HG03097 (cell line): ENCODE data around the gene WNT7B.

ENCODE experiments used
- ATAC-seq: cut with Tn5 transposase; IDR thresholded peaks from one replicate; pipeline ENCODE4 v1.9.1; 2021; ENCODE audit not compliant: unreplicated experiment, low FRiP score

Gene WNT7B

DNA sequence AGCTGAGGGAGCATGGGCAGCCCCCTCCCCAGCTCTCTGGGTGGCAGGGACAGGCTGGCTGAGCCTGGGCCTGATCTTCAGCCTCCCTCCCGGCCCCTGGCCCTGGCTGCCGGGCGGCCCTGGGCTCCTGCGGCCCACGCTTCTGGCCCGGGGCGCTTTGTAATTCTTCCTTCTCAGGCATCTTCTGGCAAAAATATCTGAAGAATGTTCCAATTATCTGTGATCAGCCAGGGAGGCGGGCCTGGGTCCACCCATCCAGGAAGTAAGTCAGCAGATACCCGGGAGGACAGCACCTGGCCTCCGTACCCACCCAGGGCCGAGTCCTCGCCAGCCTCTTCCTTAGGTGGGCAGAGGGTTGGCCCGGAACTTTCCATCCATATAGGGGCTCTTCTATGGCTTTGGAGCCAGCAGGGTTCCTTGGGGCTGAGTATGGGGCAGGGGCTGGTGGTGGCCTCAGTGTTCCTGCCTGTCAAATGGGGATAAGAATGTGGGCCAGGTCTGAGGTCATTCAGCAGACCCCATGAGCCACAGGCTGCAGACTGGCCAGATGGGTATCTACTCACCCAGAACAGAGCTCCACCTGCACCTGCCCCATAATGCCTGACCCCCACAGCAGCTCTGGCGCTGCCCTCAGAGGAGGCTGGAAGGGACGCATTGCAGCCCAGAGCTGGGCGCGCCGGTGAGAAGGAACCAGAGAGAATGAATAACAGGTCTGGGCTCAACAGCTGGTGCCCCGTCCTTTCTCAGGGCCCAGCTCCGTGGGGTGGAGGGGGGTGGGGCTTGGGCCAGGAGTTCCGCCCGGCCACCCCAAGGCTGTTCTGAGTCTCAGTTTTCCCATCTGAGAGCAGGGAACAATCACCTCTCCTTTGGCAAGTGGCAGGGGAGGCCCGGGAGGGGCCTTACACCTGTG lies 16.2 kb downstream of the WNT7B start:
- no peak for ATAC-seq

DNA sequence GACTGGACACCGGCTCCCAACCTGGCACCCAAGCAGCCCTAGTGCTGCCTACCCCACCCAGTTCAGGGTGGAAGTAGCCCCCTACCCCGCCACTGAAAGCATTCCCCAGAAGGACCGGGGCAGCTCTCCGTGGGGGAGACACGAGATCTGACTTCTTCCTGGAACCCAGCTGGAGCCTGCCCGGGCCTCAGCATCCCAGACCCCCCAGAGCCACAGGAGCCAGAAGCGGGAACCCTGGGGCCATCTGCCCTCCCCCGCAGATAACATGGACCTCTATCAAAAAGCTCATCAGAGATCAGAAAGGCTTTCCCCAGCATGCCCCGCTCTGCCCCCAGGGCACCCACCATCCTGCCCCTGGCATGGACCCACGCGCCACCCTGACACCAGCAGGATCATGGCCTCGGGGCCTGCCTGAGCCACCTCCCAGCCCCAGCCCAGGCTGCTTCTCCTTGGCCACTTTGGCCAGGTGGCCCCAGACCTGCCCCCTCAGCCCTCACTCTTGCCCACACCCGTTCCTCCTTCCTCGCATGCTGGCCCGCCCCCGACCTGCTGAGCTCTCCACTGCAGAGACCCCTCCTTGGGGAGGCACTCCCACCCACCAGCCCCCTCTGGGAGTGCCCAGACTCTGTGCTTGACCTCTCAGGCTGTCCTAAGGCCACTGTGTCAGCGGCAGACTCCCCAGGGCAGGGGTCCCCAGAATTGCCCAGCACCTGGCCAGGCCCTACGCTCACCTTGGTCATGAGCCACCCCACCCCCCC lies 17.1 kb downstream of the WNT7B start:
- ATAC-seq = no peak

DNA sequence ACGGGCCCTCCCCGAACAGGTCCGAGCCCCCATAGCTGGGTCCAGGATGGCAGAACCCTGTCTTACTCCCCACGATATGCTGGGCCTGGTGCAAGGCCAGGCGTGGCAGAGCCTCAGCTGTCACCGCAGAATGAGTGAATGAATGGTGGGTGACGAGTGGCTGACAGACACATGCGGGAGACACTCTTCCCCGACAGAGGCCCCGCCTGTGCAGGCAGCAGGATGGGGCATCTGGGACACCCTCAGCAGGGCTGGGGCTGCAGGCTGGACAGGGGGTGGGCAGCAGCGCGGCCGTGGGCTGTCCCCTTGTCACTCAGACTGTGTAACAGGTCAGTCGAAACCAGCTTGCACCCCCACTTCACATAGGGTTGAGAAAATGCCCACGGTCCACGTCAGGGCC lies 18.0 kb downstream of the WNT7B start:
- no peak for ATAC-seq

DNA sequence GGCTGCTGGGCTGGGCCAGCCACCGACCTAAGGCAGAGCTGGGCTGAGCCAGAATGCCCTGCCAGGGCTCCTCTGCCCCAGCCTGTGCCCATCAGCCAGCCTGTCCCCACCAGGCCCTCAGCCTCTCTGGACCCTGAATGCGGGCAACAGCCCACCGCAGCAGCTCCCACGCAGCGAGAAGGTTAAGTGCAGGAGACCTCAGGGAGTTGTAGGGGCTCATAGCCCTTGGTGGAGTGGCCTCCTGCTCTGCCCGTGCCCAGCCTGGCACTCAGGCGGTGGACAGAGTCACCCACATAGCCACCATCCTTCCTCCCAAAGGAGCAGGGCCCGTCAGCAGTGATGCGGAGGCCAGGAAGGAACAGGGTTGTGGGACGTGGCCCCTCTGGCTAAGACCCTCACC lies 19.1 kb downstream of the WNT7B start:
- ATAC-seq = no peak

DNA sequence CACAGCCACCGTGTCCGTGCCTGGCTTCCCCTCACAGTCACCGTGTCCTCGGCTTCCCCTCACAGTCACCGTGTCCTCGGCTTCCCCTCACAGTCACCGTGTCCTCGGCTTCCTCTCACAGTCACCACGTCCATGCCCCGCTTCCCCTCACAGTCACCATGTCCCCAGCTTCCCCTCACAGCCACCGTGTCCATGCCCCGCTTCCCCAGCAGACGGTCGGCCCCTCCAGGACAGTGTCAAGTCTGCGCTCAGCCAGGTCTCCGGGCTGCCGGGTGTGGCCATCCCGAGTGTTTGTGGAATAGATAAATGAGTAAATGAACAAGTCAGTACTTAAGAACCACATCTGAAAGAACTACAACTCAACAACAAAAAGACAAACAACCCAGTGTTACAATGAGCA lies 23.8 kb downstream of the WNT7B start:
- no peak for ATAC-seq

DNA sequence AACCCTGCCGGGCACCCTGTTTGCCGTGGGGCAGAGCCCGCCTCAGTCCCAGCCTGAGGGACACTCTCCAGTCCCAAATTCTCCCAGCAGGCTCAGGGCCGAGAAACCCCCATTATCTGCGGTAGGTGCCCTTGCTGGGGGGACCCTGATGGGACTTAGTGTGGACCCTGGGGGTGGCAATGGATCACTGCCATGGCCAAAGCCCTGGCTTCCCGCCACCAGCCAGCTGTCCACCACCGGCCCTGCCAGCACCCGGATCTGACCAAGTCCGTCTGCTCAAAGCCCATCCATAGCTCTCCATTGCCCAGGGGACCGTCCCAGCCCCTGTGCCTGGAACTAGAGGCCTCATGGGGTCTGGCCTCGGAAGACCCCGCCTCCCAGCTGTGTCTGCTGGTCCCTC lies 24.4 kb downstream of the WNT7B start:
- ATAC-seq = no peak

DNA sequence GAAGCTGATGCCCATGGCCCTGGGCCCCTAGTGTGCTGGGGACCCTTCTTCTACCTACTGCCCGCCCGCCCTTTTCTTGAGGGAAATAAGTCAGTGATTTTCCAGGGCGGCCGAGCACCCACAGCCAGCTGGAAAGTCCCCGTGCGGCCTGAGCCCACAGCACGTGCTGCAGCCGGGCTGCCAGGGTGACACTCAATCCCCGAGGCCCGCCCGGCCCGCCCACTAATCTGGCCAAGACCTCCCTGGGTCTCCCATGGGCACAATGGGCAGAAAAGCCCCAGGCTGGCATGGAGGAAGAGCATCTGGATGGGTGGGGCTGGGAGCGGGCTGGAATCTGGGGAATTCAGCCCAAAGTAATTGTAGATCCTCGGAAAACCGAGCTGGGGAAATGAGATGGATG lies 24.8 kb downstream of the WNT7B start:
- ATAC-seq = no peak

DNA sequence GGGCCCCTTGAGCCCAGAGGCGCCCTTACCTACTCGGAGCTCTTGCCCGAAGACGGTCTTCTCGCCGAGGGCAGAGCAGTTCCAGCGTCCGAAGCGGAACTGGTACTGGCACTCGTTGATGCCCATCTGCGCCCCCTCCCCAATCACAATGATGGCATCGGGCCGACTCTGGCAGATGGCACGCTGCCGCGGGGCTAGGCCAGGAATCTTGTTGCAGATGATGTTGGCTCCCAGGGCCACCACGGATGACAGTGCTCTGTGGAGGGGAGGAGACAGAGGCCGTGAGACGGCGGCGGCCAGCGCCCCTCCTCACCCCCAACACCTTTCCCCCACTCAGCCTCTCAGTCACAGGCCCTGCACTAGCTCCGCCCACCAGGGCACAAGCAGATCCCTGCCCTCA lies 27.1 kb downstream of the WNT7B start:
- ATAC-seq = no peak

DNA sequence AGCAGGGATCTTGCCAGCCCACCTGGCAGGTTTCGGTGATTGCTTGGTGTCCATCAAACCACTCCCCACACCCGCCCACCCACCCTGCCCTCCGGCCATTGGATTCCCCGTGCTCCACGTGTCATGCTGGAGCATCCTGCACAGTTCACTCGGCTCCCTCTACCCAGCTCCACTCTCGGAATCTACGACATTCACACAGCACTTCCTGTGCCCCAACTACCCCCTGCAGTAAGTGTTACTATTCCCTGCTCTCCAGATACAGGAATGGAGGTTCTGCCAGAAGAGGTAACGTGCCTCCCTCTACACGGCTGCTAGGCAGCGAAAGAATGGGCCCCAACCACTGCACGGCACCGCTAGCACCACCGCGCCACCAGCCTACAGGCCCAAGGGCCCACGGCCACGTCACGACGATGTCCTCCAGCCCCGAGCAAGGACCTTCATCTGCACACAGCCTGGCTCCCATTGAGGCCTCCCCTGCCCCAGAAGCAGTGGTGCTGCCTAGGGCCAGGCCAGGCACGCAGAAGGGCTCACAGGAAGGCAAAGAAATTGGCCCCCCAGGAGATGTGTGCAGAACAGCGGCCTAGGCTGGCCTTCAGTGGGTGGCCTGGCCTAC lies 27.6 kb downstream of the WNT7B start:
- ATAC-seq = no peak

DNA sequence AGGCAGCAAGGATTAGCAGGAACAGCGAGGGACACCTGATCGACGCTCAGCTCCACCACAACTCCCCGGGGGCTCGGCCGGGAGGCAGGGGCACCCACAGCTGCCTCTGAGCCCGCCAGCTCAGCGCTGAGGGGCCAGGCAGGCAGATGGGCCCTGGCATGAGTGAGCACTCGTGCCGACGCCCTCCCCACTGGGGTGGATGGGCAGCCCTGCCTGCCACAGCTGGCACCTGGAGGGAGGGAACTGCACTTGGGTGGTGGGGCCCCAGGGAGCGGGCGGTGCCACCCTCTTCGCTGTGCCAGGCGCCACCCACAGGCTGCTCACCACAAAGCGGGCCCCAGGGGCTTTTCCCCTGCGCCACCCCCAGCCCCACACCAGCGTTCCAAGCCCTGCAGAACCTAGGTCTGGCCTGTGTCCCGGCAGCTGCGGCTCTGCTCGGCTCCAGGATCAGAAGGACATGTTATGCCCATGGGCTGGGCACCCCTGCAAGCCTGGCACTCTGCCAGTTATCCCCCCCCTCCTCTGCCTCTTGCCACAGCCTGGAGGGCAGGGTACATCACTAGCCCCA lies 28.8 kb downstream of the WNT7B start:
- no peak for ATAC-seq

DNA sequence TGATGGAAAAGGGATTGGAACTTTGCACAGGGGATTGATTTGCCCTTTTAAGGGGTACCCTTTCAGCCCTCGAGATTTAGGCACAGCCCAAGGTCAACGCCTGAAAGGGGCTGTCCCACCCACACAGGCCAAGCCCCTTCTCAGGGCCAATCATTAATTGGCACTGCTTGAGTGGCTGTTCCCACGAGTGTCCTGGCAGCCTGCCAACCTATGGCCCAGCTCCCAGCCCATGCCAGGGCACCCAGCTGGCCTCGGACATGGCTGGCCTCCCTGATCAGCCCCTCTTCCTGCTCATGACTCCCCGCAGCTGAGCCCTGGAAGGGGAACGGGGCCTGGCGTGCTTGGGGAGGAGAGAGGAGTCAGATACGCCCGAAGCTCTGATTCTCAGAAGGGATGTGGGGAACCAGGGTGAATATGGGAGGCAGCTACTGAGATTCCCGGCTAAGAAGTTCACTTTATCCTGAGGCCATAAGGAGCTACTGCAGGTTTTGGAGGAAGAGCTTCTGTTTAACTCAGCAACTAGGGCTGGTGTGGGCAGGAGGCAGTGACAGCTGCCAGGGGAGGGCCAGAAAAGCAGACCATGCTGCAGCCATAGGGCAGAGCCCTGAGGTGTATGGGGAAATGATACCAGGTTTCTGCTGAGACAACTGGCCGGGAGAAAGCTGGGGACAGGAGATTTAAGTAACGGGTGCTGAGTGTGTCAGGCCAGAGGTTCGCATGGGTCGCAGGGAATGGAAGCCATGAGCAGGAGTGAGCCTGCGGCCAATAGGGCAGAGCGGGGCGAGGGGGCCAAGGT lies 30.0 kb downstream of the WNT7B start:
- no peak for ATAC-seq

DNA sequence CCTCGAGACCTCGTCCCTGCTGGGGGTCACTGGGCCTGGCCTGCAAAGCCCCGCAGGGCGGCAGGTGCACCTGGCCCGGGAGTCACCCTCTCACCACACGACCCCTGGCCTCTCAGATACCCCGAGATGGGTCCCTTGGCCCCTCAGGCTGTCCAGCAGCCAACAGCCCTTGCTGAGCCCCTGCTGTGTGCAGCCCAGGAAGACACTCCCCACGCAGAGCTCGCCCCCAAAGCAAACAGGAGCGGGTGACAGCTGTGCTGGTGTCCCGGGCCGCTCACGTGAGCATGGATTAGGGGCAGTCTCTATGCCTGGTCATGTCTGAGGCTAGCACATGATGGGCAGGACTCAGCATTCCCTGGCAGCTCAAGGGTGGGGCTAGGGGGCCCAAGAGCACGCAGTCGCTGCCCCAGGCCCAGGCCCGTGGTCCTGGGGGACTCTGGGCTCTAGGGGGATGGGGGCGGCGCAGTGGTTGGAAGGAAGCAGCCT lies 31.3 kb downstream of the WNT7B start:
- ATAC-seq = no peak

DNA sequence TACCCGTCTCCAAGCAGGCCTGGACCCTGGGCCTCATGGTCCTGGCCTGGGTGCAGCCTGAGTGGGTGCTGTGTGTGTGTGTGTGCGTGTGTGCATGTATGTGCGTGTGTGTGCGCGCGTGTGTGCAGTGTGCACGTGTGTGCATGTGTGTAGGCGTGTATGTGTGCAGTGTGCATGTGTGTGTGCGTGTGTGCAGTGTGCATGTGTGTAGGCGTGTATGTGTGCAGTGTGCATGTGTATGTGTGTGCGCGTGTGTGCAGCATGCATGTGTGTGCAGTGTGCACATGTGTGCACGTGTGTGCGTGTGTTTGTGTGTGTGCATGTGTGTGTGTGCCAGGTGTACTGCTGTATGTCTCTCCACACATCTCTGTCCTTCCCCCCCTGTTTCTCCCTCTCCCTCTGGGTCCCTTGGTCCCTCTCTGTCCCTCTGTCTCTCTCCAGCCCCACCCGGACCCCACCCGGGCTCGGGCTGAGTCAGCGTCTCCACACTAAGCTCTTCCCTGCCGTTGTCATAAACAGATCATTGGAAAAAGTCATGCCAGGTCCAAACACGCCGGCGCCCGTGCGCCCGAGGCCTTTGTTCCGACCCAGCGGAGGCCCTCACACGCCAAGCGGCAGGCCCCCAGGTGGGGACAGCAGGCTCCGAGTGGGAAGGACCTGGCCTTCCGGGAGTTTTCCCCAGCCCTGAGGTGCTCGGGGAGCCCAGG lies 34.0 kb downstream of the WNT7B start:
- no peak for ATAC-seq

DNA sequence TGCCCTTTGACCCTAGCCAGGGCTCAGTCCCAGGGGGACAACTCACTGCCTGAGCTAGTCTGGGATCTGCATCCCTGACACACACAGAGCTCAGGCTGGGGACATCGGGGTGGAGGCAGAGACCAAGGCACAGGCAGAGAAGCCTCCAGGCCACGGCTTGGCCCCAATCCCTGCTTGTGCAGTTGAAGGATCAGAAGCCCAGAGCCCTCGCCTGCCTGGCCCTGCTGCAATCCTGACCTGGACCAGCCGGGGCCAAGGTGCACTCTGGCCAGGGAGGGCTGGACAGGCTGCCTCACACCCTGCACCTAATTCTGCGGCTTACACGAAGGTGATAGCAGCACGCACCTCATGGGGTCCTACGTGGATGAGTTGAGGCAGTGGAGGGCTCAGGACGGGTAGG lies 34.6 kb downstream of the WNT7B start:
- ATAC-seq = no peak

DNA sequence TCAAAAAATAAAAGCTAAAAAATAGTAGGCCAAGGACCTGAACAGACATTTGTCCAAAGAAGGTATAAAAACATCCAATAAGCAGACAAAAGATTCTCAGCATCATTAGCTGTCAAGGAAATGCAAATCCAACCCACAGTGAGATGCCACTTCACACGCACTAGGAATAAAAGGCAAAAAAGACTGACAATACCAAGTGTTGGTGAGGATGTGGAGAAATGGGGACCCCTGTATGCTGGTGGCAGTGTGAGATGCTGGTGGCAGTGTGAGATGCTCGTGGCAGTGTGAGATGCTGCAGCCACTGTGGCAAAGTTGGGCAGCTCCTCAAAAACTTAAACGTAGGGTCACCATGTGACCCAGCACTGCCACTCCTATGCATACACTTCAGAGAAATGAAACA lies 38.0 kb downstream of the WNT7B start:
- no peak for ATAC-seq

DNA sequence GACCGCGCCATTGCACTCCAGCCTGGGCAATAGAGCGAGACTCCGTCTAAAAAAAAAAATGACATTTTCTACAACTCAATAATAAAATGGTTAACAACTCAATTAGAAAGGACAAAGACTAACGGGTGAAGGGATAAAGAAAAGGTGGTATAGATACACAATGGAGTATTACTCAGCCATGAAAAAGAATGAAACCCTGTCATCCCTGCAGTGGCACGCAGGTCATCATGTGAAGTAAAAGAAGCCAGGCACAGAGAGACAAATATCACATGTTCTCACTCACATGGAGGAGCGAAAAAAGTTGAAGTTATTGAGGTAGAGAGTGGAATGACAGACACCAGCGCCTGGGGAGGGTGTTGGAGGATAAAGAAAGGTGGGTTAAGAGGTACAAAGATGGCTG lies 39.0 kb downstream of the WNT7B start:
- ATAC-seq = no peak

DNA sequence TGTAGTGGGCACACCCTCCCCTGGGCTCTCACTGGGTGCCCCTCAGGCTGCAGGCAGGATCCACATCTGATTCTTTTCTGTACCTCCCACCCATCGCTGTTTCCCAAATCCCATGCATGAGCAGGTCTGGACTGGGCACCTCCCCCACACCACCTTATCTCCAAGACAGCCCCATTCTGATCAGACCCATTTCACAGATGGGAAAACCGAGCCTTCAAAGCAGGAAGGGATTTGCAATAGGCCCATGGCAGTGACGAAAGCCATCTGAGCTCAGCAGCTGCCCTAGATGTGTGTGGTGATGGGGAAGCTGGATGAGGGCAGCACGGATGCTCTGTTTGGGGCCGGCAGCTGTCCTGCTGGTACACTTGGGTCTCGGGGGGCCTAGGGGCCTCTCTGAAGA lies 41.4 kb downstream of the WNT7B start:
- no peak for ATAC-seq

DNA sequence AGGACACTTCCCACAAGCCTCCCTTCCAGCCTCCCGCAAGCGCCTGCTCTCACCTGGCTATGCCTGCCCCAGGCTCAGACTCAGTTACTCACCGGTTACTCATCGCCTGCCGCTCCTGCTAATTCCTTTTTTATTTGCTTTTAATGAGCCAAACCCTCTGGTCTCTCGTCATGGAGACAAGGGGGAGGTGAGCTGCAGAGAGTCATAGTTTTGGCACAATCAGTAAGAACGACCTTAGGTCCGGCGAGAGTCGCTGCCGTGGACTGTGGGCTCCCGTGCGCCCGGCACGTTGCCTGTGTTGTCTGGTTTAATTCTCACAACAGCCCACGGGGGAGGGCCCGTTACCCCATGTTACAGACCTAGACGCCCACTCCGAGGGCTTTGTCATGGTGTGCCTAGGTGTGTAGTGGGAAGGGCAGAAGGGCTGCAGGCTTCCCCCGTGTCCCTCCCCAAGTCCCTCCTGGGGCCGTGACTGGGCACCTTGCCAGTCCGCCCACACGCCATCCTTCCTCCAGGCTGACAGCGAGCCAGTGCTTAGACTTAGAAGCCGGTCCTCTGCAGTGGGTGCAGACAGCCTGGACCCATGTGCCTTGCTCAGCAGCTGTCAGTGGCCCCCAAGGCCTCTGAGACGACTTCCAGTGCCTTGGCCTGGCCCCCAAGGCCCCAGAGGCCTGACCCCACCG lies 42.2 kb downstream of the WNT7B start:
- no peak for ATAC-seq

DNA sequence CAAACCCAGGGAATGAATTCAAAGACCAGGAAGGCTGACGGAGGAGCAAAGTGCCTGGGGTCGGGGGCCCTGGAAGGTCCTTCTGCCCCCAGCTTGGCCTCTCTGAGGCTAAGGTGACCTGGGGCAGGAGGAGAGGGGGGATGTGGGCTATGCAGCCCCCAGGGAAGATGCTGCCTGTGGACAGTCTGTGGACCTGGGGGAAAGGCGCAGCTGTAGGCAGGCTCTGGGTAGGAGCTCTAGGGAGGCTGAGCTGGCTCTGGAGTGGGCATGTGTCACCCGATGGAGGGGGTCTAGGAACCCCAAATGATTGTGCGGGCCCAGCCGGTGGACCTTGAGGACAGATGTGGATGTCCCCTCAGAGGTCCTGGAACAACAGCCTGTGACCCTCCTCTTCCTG lies 42.8 kb downstream of the WNT7B start:
- ATAC-seq = no peak
